GM10847 (cell line): ENCODE results near the gene SMIM29.

Experiments
- POLR2A ChIP-seq: IDR thresholded peaks from 2 replicates; pipeline ENCODE4 v1.6.1; 2011; ENCODE audit not compliant: insufficient read length; ENCODE audit errors: extremely low read depth

The SMIM29 gene

DNA sequence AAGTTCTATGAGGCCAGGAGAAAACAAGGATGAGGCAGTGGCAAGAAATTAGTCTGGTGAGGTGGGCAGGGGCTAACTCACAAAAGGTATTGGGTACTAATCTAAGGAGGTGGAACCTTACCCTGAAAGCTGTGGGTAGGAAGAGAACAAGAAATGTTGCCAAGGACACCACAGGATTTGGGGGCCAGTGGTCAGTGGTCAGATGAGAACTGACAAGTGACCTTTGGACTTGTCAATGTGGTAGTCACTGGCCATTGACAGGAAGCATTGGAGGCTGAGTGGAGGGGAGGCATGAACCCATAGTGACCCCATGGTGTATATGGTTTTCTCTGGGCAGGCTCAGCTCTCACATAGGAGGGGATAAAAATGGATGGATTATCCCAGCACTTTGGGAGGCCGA, 25.3 kb upstream of the SMIM29 start:
- TF ChIP-seq POLR2A, result no peak

GRCh38 chr6:34273242-34273805, 24.5 kb upstream of the SMIM29 start:
- no peak for TF ChIP-seq POLR2A

DNA sequence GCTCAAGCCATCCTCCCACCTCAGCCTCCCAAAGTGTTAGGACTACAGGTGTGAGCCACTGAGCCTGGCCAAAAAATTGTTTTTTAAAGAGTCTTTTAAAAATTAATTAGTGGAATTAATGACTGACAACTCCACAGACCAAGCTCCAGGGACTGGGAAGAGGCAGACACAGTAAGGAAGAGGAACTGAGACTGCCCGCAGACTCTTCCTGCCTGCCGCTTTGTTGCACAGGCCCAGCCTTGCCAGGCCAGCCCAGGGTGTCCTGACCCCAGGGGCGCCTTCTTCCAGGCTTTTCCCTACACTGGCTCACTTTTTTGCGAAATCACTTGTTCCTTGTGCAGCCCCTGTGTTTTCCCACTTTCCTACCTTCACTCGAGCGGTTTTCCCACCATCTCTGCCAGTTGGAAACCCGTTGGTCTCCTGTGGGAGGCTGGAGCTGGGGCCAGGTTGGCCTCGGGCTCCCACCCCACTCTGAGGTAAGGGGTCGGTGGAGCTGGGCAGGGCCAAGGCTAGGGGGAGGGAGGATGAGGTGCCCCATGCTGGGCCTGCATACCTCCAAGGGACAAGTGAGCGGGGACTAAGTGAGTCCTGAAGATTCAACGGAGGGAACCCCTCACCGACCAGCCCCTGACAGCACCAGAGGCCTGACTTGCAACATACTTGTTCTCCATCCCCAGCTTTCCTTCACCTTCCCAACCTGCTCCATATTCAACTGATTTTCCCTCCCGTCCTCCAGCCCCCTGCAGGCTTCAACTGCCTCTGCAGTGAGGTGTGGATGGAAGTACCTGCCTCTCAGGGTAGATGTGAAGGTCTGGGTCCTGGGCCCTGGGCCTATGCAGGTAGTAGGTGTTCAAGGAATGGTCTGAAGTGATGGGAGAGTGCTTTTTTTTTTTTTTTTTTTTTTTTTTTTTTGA, 23.5 kb upstream of the SMIM29 start:
- no peak for TF ChIP-seq POLR2A

GRCh38 chr6:34267746-34268145, 18.9 kb upstream of the SMIM29 start:
- TF ChIP-seq POLR2A, result no peak

DNA sequence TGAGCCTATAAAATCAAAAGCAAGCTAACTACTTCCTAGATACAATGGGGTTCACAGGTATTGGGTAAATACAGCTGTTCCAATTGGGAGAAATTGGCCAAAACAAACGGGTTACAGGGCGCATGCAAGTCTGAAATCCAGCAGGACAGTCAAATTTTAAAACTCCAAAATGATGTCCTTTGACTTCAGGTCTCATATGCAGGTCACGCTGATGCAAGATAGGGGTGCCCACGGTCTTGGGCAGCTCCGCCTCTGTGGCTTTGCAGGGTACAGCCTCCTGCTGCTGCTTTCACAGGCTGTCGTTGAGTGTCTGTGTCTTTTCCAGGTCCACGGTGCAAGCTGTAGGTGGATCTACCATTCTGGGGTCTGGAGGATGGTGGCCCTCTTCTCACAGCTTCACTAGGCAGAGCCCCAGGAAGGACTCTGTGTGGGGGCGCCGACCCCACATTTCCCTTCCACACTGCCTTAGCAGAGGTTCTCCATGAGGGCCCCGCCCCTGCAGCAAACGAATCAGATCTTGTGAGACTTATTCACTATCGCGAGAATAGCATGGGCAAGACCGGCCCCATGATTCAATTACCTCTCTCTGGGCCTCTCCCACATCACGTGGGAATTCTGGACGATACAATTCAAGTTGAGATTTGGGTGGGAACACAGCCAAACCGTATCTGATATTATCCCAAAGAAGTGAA, 11.9 kb upstream of the SMIM29 start:
- no peak for TF ChIP-seq POLR2A

DNA sequence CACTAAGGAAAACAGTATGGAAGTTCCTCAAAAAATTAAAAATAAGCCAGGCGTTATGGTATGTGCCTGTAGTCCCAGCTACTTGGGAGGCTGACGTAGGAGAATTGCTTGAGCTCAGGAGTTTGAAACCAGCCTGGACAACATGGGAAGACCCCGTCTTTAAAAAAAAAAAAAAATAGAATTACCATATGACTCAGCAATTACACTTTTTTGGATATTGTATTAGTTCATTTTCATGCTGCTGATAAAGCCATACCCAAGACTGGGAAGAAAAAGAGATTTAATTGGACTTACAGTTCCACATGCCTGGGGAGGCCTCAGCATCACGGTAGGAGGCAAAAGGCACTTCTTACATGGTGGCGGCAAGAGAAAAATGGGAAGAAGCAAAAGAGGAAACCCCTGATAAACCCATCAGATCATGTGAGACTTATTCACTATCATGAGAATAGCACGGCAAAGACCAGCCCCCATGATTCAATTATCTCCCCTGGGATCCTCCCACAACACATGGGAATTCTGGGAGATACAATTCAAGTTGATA, 10.8 kb upstream of the SMIM29 start:
- TF ChIP-seq POLR2A, result no peak

- no peak for TF ChIP-seq POLR2A
Measured at GRCh38 chr6:34249469-34250261, 859 bp upstream of the SMIM29 start.

- TF ChIP-seq POLR2A, result no peak
Measured at GRCh38 chr6:34248198-34248726, 544 bp downstream of the SMIM29 start.

GRCh38 chr6:34247481-34248197, 1.2 kb downstream of the SMIM29 start:
- TF ChIP-seq POLR2A, result no peak

DNA sequence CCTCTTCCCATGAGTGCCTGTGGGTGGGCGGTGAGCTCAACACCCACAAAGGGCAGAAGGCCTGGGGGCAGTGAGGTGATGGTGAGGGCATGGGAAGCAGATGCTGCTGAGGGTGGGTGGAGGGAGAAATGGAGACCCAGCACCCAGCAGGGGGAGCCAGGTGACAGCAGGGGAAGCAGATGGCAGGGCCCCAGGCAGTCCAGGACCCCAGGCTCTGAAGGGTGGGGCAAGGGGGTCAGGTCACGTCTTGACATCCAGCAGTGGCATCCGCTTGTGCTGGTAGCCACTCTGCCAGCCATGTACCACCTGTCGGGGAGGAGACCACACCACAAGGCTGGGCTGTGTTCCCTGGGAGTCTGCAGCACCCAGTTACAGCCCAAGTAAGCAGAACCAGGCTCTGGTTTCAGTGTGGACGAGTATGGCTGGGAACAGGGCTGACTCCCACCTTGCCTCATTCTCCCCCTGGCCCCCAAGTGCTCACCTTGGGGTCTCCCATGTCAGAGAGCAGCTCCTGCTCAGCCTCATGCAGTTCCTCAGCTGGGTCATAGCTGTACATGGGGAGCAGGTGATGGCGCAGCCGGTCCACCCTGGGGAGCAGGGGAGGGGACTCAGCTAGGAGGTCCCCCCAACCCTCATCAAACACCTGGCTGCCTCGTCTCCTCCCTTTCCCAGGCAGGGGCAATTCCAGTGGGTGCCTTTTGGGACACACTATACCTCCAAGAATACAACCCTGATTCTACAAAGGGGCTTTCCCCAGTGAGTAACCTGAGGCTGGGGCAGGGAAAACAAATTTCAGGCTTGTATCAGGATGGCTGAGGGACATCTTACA, 2.0 kb downstream of the SMIM29 start:
- TF ChIP-seq POLR2A, result no peak

GRCh38 chr6:34246249-34246562, 2.6 kb downstream of the SMIM29 start:
- TF ChIP-seq POLR2A, result no peak

DNA sequence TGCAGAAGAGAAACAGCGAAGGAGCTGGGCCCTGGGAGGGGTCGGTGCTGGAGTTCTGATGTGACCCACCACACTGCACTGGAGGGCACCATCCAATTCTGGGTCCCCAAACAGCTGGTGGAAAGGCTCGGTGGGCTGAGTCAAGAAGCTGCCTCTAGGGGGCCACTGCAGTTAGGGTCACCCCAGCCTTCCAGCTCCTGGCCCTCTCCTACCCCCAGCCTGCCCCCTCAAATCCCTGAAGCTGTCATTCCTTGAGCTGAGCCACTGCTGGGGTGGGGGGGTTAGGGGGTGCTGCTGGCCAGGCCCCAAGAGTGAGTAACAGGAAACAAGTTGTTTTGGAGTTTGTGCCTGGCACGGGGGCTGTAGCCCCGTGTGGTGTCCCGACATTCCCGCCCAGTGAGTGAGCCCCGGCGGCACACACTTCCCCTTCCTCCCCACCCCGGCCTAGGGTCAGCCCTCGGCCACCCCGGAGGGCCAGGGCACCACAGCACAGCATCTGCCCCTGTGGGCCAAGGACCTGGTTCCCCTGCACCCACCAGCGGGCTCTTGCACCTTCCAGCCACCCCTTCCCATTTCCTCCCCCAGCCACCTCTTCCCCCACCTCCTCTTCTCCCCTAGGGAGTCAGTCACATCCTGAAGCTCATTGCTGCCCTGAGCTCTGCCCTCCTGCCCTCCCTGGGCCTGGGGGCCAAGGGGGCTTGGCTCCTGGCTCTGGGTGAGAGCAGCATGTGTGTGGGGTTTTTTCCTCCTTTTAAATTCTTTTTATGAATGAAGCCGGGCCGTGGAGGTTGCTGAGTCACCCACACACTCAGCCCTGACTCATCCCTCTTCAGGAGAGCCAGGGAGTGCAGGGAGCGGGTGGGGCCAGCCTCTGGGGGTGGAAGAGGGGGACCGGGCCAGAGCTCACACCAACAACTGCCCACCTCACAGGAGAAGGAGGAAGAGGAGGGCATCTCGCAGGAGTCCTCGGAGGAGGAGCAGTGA, 4.6 kb downstream of the SMIM29 start:
- no peak for TF ChIP-seq POLR2A
